Chondrocyte (in vitro differentiated cells): Measurements from ENCODE around the gene DSG3. TPM values are rescaled to one million over a fixed set of nuclear protein-coding genes. Genes with fewer than 3 reads are reported as not detected.

Experiments
- DNase-seq: peaks from one replicate; pipeline ENCODE4 v3.0.0; 2021; ENCODE audit warnings: mixed read lengths, low spot score
- H3K27ac Mint-ChIP-seq: one replicate; pipeline ENCODE4 v1.8.0; 2021; ENCODE audit warnings: mild to moderate bottlenecking, moderate library complexity, mixed read lengths; ENCODE audit not compliant: unreplicated experiment
- H3K27me3 Mint-ChIP-seq: 2 replicates; pipeline ENCODE4 v1.8.0; 2021; ENCODE audit warnings: low read depth, mixed read lengths
- H3K36me3 Mint-ChIP-seq: 2 replicates; pipeline ENCODE4 v1.8.0; 2021; ENCODE audit warnings: low read depth, mixed read lengths
- H3K4me1 Mint-ChIP-seq: 2 replicates; pipeline ENCODE4 v1.8.0; 2021; ENCODE audit warnings: low read depth, mild to moderate bottlenecking, mixed read lengths
- H3K4me3 Mint-ChIP-seq: one replicate; pipeline ENCODE4 v1.8.0; 2021; ENCODE audit warnings: mild to moderate bottlenecking, moderate library complexity, mixed read lengths; ENCODE audit not compliant: unreplicated experiment
- H3K9me3 Mint-ChIP-seq: 2 replicates; pipeline ENCODE4 v1.8.0; 2021; ENCODE audit warnings: low read depth, mixed read lengths
- total RNA-seq: library from RNA; stranded (reverse); gene quantifications from 3 replicates; pipeline ENCODE4 v1.2.1, GENCODE V29; 2021
- TF ChIP-seq, protein P1 (sequence below): fragments of 200-600 bp; sonication (generic); IDR thresholded peaks from 2 replicates; pipeline ENCODE4 v1.5.0; 2021; ENCODE audit warnings: antibody characterized with exemption, mild to moderate bottlenecking, moderate library complexity

The DSG3 gene
- total RNA-seq, 1 donor from 2014 or later, result not detected

DNA sequence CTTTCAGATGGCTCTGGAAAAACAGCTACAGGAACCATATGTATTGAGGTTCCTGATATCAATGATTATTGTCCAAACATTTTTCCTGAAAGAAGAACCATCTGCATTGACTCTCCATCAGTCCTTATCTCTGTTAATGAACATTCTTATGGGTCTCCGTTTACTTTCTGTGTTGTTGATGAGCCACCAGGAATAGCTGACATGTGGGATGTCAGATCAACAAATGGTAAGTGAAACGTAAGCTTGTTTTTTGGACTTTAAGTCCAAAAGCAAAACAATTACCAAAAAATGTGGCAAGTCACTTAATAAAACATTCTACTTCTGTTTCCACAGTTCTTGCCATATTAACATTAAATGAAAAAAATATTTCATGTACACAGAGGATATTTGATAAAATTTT is 44.1 kb upstream of the DSG3 start:
- H3K4me1 Mint-ChIP-seq, result no peaks in the 10 kb centered on the region
- no peaks in the 10 kb centered on the region for H3K9me3 Mint-ChIP-seq
- no peaks in the 10 kb centered on the region for H3K36me3 Mint-ChIP-seq
- no peak for DNase-seq
- H3K27ac Mint-ChIP-seq, result no peak overlapping the region
- peaks cover 32% of the 10 kb centered on the region for H3K27me3 Mint-ChIP-seq
- H3K4me3 Mint-ChIP-seq, result no peak overlapping the region
- TF ChIP-seq, protein P1, sequence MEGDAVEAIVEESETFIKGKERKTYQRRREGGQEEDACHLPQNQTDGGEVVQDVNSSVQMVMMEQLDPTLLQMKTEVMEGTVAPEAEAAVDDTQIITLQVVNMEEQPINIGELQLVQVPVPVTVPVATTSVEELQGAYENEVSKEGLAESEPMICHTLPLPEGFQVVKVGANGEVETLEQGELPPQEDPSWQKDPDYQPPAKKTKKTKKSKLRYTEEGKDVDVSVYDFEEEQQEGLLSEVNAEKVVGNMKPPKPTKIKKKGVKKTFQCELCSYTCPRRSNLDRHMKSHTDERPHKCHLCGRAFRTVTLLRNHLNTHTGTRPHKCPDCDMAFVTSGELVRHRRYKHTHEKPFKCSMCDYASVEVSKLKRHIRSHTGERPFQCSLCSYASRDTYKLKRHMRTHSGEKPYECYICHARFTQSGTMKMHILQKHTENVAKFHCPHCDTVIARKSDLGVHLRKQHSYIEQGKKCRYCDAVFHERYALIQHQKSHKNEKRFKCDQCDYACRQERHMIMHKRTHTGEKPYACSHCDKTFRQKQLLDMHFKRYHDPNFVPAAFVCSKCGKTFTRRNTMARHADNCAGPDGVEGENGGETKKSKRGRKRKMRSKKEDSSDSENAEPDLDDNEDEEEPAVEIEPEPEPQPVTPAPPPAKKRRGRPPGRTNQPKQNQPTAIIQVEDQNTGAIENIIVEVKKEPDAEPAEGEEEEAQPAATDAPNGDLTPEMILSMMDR, result no peak

DNA sequence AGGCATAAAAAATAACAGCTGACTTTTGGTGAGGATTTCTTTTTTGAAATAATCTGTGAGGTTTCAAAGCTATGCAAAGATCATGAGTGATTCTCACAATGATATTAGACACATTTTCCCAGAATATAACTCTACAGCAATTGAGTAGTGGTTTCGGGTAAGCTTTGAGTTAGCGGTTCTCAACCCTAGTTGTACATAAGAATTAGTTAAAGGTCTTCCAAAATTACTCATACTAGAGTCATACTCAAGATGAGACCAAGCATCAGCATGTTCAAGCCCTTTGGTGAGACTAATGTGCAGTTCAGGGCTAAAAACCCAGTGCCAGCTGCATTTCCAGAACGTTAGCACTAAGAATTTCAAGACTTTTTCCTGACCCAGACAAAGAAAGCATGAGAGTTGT is 39.9 kb upstream of the DSG3 start:
- TF ChIP-seq, protein P1, result no peak

DNA sequence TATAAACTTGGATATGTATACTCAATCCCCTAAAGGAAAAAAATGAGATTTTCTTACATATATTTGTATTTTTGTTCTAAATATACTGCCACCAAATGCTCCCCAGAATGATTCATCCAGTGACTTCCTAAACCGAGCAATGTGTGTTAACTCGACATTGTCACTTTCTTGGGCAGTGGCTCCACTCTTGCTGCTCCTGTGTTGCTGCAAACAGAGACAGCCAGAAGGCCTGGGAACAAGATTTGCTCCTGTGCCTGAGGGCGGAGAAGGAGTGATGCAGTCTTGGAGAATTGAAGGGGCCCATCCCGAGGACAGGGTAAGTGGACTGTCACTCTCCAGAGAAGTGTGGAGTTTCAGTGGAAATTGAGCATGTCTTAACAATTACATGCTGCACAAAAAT is 38.3 kb upstream of the DSG3 start:
- H3K4me1 Mint-ChIP-seq, result no peaks in the 10 kb centered on the region
- no peak for DNase-seq
- H3K27me3 Mint-ChIP-seq, result peaks cover 7% of the 10 kb centered on the region
- H3K9me3 Mint-ChIP-seq, result peaks cover 3% of the 10 kb centered on the region
- TF ChIP-seq, protein P1, result no peak
- H3K27ac Mint-ChIP-seq, result no peak overlapping the region
- no peak overlapping the region for H3K4me3 Mint-ChIP-seq
- no peaks in the 10 kb centered on the region for H3K36me3 Mint-ChIP-seq

More for the DNA sequence above, 39.9 kb upstream of the DSG3 start:
- Mint-ChIP-seq H3K36me3 (no peaks in the 10 kb centered on the region), H3K27me3 (peaks cover 17% of the 10 kb centered on the region), H3K9me3 (peaks cover 3% of the 10 kb centered on the region), H3K4me3 (no peak overlapping the region), H3K4me1 (no peaks in the 10 kb centered on the region), H3K27ac (no peak overlapping the region)
- no peak for DNase-seq

DNA sequence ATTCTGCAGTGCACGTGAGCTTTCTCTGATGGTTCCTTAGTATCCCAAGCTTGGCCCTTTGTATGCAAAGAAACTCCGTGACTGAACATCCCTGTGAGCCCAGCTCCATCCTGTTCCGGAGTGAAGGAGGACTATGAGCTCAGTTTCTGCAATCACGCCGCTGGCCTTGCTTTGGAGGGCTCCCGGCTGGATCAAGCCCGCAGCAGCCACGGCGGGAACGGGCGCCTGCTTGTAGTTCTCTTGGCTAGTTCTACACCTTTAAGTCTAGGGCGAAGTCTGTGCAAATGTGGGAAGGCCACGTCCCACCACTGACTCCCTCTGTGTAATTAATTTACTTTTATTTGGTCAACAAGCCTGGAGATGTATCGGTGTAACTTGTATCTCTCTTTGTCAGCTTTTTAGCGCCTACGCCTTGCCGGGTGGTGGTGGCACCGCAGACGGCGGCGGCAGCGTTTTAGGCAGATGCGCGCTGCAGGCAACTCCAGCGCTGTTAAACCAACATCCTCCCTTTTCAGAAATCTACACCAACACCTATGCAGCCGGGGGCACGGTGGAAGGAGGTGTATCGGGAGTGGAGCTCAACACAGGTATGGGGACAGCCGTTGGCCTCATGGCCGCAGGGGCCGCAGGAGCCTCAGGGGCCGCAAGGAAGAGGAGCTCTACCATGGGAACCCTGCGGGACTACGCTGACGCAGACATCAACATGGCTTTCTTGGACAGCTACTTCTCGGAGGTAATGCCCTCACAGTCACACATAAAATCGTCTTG is 36.6 kb upstream of the DSG3 start:
- Mint-ChIP-seq H3K9me3 (peaks cover 3% of the 10 kb centered on the region), H3K27me3 (peaks cover 8% of the 10 kb centered on the region), H3K36me3 (no peaks in the 10 kb centered on the region), H3K4me3 (no peak overlapping the region), H3K4me1 (no peaks in the 10 kb centered on the region), H3K27ac (no peak overlapping the region)
- no peak for DNase-seq
- TF ChIP-seq, protein P1, result no peak

DNA sequence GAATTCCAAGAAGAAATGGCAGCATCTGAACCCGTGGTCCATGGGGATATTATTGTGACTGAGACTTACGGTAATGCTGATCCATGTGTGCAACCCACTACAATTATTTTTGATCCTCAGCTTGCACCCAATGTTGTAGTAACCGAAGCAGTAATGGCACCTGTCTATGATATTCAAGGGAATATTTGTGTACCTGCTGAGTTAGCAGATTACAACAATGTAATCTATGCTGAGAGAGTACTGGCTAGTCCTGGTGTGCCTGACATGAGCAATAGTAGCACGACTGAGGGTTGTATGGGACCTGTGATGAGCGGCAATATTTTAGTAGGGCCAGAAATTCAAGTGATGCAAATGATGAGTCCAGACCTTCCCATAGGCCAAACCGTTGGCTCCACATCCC is 34.4 kb upstream of the DSG3 start:
- DNase-seq, result no peak
- Mint-ChIP-seq H3K27ac (no peak overlapping the region), H3K36me3 (no peaks in the 10 kb centered on the region), H3K4me1 (no peaks in the 10 kb centered on the region), H3K4me3 (no peak overlapping the region), H3K27me3 (peaks cover 3% of the 10 kb centered on the region), H3K9me3 (peaks cover 5% of the 10 kb centered on the region)
- TF ChIP-seq, protein P1, result no peak
